Measurements from ENCODE around the gene COA1.
"Not testable (repeated sequence)": the region's sequence is repeated elsewhere in the genome, so short reads cannot be mapped to it uniquely, and the experiment has no call there.

The COA1 gene

GRCh38 chr7:43735802-43736603 lies 6.7 kb upstream of the COA1 start:
- no peaks in the 10 kb centered on the region for H3K9me3 ChIP-seq (ENCODE audit: control insufficient read depth, insufficient read depth, low read length)
- no peak overlapping the region for H3K9ac ChIP-seq (ENCODE audit: low read depth, low read length)
- H3K4me3 ChIP-seq (ENCODE audit: low read depth, low read length): no peak overlapping the region
- no peaks in the 10 kb centered on the region for H3K4me1 ChIP-seq (ENCODE audit: control insufficient read depth, insufficient read depth, low read length)
- H3K27me3 ChIP-seq (ENCODE audit: control insufficient read depth, insufficient read depth, low read length): no peaks in the 10 kb centered on the region
- H3K36me3 ChIP-seq (ENCODE audit: control insufficient read depth, insufficient read depth, low read length): no peaks in the 10 kb centered on the region

GRCh38 chr7:43735403-43735801 lies 6.1 kb upstream of the COA1 start:
- H3K9ac ChIP-seq (ENCODE audit: low read depth, low read length): no peak overlapping the region
- no peak overlapping the region for H3K4me3 ChIP-seq (ENCODE audit: low read depth, low read length)
- H3K27me3 ChIP-seq (ENCODE audit: control insufficient read depth, insufficient read depth, low read length): no peaks in the 10 kb centered on the region
- no peaks in the 10 kb centered on the region for H3K9me3 ChIP-seq (ENCODE audit: control insufficient read depth, insufficient read depth, low read length)
- no peaks in the 10 kb centered on the region for H3K36me3 ChIP-seq (ENCODE audit: control insufficient read depth, insufficient read depth, low read length)
- H3K4me1 ChIP-seq (ENCODE audit: control insufficient read depth, insufficient read depth, low read length): peaks cover under 1% of the 10 kb centered on the region

GRCh38 chr7:43734575-43735332 lies 5.4 kb upstream of the COA1 start:
- not testable (repeated sequence) for H3K4me1 ChIP-seq (ENCODE audit: control insufficient read depth, insufficient read depth, low read length); H3K27me3 ChIP-seq (ENCODE audit: control insufficient read depth, insufficient read depth, low read length); H3K9me3 ChIP-seq (ENCODE audit: control insufficient read depth, insufficient read depth, low read length); H3K4me3 ChIP-seq (ENCODE audit: low read depth, low read length); H3K9ac ChIP-seq (ENCODE audit: low read depth, low read length); H3K36me3 ChIP-seq (ENCODE audit: control insufficient read depth, insufficient read depth, low read length)

GRCh38 chr7:43731494-43731893 lies 2.2 kb upstream of the COA1 start:
- not testable (repeated sequence) for H3K4me3 ChIP-seq (ENCODE audit: low read depth, low read length); H3K9me3 ChIP-seq (ENCODE audit: control insufficient read depth, insufficient read depth, low read length); H3K27me3 ChIP-seq (ENCODE audit: control insufficient read depth, insufficient read depth, low read length); H3K4me1 ChIP-seq (ENCODE audit: control insufficient read depth, insufficient read depth, low read length); H3K9ac ChIP-seq (ENCODE audit: low read depth, low read length); H3K36me3 ChIP-seq (ENCODE audit: control insufficient read depth, insufficient read depth, low read length)

- H3K4me3 ChIP-seq (ENCODE audit: low read depth, low read length): peak overlapping the region; percentile 97
- H3K4me1 ChIP-seq (ENCODE audit: control insufficient read depth, insufficient read depth, low read length): peaks cover 8% of the 10 kb centered on the region
- peaks cover 4% of the 10 kb centered on the region for H3K36me3 ChIP-seq (ENCODE audit: control insufficient read depth, insufficient read depth, low read length)
- peak overlapping the region; percentile 91 for H3K9ac ChIP-seq (ENCODE audit: low read depth, low read length)
- H3K9me3 ChIP-seq (ENCODE audit: control insufficient read depth, insufficient read depth, low read length): no peaks in the 10 kb centered on the region
- no peaks in the 10 kb centered on the region for H3K27me3 ChIP-seq (ENCODE audit: control insufficient read depth, insufficient read depth, low read length)
Measured at GRCh38 chr7:43729924-43730248, 563 bp upstream of the COA1 start.

- no peaks in the 10 kb centered on the region for H3K9me3 ChIP-seq (ENCODE audit: control insufficient read depth, insufficient read depth, low read length)
- peaks cover 8% of the 10 kb centered on the region for H3K4me1 ChIP-seq (ENCODE audit: control insufficient read depth, insufficient read depth, low read length)
- peaks cover 4% of the 10 kb centered on the region for H3K36me3 ChIP-seq (ENCODE audit: control insufficient read depth, insufficient read depth, low read length)
- no peak overlapping the region for H3K9ac ChIP-seq (ENCODE audit: low read depth, low read length)
- no peaks in the 10 kb centered on the region for H3K27me3 ChIP-seq (ENCODE audit: control insufficient read depth, insufficient read depth, low read length)
- no peak overlapping the region for H3K4me3 ChIP-seq (ENCODE audit: low read depth, low read length)
Measured at GRCh38 chr7:43727494-43727893, 1.8 kb downstream of the COA1 start.

GRCh38 chr7:43727003-43727402 lies 2.3 kb downstream of the COA1 start:
- no peak overlapping the region for H3K9ac ChIP-seq (ENCODE audit: low read depth, low read length)
- peaks cover 4% of the 10 kb centered on the region for H3K36me3 ChIP-seq (ENCODE audit: control insufficient read depth, insufficient read depth, low read length)
- no peak overlapping the region for H3K4me3 ChIP-seq (ENCODE audit: low read depth, low read length)
- no peaks in the 10 kb centered on the region for H3K27me3 ChIP-seq (ENCODE audit: control insufficient read depth, insufficient read depth, low read length)
- H3K4me1 ChIP-seq (ENCODE audit: control insufficient read depth, insufficient read depth, low read length): peaks cover 8% of the 10 kb centered on the region
- no peaks in the 10 kb centered on the region for H3K9me3 ChIP-seq (ENCODE audit: control insufficient read depth, insufficient read depth, low read length)

- Histone ChIP-seq H3K27me3 (ENCODE audit: control insufficient read depth, insufficient read depth, low read length) (no peaks in the 10 kb centered on the region), H3K9ac (ENCODE audit: low read depth, low read length) (no peak overlapping the region), H3K4me3 (ENCODE audit: low read depth, low read length) (no peak overlapping the region), H3K9me3 (ENCODE audit: control insufficient read depth, insufficient read depth, low read length) (no peaks in the 10 kb centered on the region), H3K4me1 (ENCODE audit: control insufficient read depth, insufficient read depth, low read length) (peaks cover 8% of the 10 kb centered on the region), H3K36me3 (ENCODE audit: control insufficient read depth, insufficient read depth, low read length) (peaks cover 4% of the 10 kb centered on the region)
Measured at GRCh38 chr7:43726466-43726865, 2.9 kb downstream of the COA1 start.

- Histone ChIP-seq H3K36me3 (ENCODE audit: control insufficient read depth, insufficient read depth, low read length) (peaks cover 4% of the 10 kb centered on the region), H3K4me3 (ENCODE audit: low read depth, low read length) (no peak overlapping the region), H3K27me3 (ENCODE audit: control insufficient read depth, insufficient read depth, low read length) (no peaks in the 10 kb centered on the region), H3K9ac (ENCODE audit: low read depth, low read length) (no peak overlapping the region), H3K9me3 (ENCODE audit: control insufficient read depth, insufficient read depth, low read length) (no peaks in the 10 kb centered on the region), H3K4me1 (ENCODE audit: control insufficient read depth, insufficient read depth, low read length) (peaks cover 6% of the 10 kb centered on the region)
Measured at GRCh38 chr7:43725251-43725650, 4.1 kb downstream of the COA1 start.

- H3K9ac ChIP-seq (ENCODE audit: low read depth, low read length): no peak overlapping the region
- H3K4me3 ChIP-seq (ENCODE audit: low read depth, low read length): no peak overlapping the region
- H3K4me1 ChIP-seq (ENCODE audit: control insufficient read depth, insufficient read depth, low read length): no peaks in the 10 kb centered on the region
- no peaks in the 10 kb centered on the region for H3K9me3 ChIP-seq (ENCODE audit: control insufficient read depth, insufficient read depth, low read length)
- no peaks in the 10 kb centered on the region for H3K27me3 ChIP-seq (ENCODE audit: control insufficient read depth, insufficient read depth, low read length)
- no peaks in the 10 kb centered on the region for H3K36me3 ChIP-seq (ENCODE audit: control insufficient read depth, insufficient read depth, low read length)
Measured at GRCh38 chr7:43723007-43723341, 6.3 kb downstream of the COA1 start.

- no peaks in the 10 kb centered on the region for H3K27me3 ChIP-seq (ENCODE audit: control insufficient read depth, insufficient read depth, low read length)
- H3K9me3 ChIP-seq (ENCODE audit: control insufficient read depth, insufficient read depth, low read length): peaks cover 4% of the 10 kb centered on the region
- no peak overlapping the region for H3K4me3 ChIP-seq (ENCODE audit: low read depth, low read length)
- no peaks in the 10 kb centered on the region for H3K4me1 ChIP-seq (ENCODE audit: control insufficient read depth, insufficient read depth, low read length)
- H3K9ac ChIP-seq (ENCODE audit: low read depth, low read length): no peak overlapping the region
- no peaks in the 10 kb centered on the region for H3K36me3 ChIP-seq (ENCODE audit: control insufficient read depth, insufficient read depth, low read length)
Measured at GRCh38 chr7:43721193-43721806, 8.0 kb downstream of the COA1 start.

GRCh38 chr7:43716598-43716997 lies 12.7 kb downstream of the COA1 start:
- H3K9ac ChIP-seq (ENCODE audit: low read depth, low read length): no peak overlapping the region
- H3K27me3 ChIP-seq (ENCODE audit: control insufficient read depth, insufficient read depth, low read length): no peaks in the 10 kb centered on the region
- no peaks in the 10 kb centered on the region for H3K36me3 ChIP-seq (ENCODE audit: control insufficient read depth, insufficient read depth, low read length)
- H3K4me1 ChIP-seq (ENCODE audit: control insufficient read depth, insufficient read depth, low read length): no peaks in the 10 kb centered on the region
- H3K9me3 ChIP-seq (ENCODE audit: control insufficient read depth, insufficient read depth, low read length): peaks cover 4% of the 10 kb centered on the region
- no peak overlapping the region for H3K4me3 ChIP-seq (ENCODE audit: low read depth, low read length)

All from iPS-15b (cell line).